Suppressor macrophage treated with lipopolysaccharide for 1 hour (primary cell): ENCODE measurements around the gene TMOD4.
"Not testable (repeated sequence)": the region's sequence is repeated elsewhere in the genome, so short reads cannot be mapped to it uniquely, and the experiment has no call there.

Source experiments
- DNase-seq, 3 donors: peaks; one replicate each; pipeline ENCODE4 v3.0.0-alpha.2; 2020 to 2022

Gene TMOD4

GRCh38 chr1:151175863-151176262, at the start of gene TMOD4:
TSS of gene TMOD4 (minus strand) at chr1:151175981. CDS start at chr1:151174875, 1,106 bp downstream.
- DNase-seq = peak in 2 of 3 donors; percentile 53 to 55

GRCh38 chr1:151222130-151222529, 46.3 kb upstream of the TMOD4 start:
- DNase-seq = no peak

- no peak for DNase-seq
Measured at GRCh38 chr1:151221616-151222015, 45.8 kb upstream of the TMOD4 start.

GRCh38 chr1:151213560-151213959, 37.8 kb upstream of the TMOD4 start:
- DNase-seq = no peak

GRCh38 chr1:151211972-151212705, 36.4 kb upstream of the TMOD4 start:
- no peak for DNase-seq

- DNase-seq = no peak
Measured at GRCh38 chr1:151210830-151211229, 35.0 kb upstream of the TMOD4 start.

GRCh38 chr1:151205381-151205965, 29.7 kb upstream of the TMOD4 start:
- DNase-seq = not testable (repeated sequence)

DNA sequence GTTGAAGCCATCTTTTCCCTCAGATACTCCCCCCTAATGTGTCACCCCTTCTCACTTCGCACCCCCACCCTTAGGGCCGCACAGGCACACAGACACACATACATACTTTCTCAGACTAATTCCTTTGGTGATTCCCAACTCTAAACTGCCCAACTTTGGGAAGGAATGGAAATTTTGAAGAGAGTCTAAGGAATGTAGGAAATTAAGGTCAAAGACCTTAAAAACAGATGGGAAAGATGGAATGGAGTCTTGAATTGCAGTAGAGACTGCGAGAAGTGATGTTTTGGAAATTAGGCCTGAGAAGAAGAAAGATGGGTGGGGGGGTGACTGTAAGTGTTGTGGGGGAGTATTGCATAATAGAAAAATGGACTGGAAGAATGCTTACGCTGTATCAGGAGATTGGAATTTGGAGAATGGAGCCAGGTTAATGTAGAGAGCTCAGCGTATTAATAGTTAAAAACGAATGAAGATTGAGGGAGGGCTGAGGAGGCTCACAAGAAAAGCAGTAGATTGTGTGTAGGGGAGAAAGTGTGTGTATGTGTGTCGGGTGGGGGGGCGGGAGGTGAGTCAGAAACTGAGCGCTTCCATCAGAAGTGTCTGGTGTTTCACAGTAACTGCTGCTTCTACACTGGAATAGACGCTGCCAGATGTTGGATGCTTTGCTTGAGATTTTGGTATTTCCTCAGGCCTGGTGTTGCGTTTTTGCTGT, 24.2 kb upstream of the TMOD4 start:
- DNase-seq = peak; percentile 53 to 64 (median 58)

DNA sequence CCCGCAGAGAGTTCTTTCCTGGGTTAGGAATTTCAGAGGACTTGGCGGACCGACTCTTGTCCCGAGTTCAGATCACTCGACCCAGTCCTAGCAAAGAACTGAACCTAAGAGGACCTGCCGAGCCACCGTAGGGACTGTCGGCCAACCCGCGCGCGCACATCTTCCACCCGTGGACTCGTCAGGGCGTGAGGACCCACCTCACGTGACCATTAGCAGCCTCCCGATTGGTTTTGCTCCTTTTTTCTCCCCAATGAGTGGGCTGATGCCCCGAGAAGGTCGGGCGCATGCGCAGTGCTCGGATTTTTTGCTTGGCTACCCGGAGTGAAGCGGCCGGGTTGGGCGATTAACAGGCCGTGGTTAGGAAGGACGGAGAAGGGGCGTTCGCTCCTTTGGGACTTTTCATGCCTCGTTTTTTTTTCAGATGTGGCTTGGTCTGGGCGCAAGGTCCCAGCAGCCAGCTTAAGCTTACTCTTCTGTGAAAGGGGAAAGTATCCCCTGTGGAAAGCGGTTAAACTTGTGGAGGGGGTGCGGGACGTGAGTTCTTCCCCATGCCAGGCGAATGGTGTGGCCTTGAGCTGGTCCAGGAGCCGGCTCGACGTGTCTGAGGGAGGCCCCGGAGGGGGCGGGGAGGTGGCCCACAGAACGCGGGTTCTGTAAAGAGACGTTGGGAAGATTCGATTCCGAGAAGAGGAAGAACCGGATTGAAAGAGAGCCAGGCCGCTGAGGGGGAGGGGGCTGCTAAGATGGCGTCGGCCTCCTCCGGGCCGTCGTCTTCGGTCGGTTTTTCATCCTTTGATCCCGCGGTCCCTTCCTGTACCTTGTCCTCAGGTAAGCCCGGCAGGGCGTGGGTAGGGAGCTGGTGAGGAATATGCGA, 22.7 kb upstream of the TMOD4 start, which contains the start of gene PIP5K1A:
TSS of gene PIP5K1A (plus strand) at position 299 of the 874 bp plus-strand sequence. CDS start at position 744, 445 bp downstream.
- DNase-seq = peak; percentile 100

DNA sequence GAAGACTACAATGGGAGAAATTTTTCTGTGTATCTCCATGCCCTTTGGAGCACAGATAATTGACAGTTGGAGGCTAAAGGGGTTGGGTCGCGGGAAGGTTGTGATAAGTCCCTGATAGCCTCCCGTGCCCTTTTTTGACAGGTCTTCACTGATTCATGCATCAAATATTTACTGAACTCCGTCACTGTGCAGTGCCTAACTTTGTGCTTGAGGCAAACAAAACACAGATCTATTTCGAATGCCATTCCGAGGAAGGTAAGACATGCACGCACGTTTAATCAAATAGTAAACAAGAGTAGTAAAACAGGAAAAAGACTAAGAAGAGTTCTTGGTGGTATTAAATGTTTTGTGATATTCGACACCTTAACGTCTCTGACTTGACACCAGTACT, 22.1 kb upstream of the TMOD4 start:
- DNase-seq = no peak

- peak; percentile 88 to 94 (median 92) for DNase-seq
Measured at GRCh38 chr1:151196292-151196800, 20.6 kb upstream of the TMOD4 start.

DNA sequence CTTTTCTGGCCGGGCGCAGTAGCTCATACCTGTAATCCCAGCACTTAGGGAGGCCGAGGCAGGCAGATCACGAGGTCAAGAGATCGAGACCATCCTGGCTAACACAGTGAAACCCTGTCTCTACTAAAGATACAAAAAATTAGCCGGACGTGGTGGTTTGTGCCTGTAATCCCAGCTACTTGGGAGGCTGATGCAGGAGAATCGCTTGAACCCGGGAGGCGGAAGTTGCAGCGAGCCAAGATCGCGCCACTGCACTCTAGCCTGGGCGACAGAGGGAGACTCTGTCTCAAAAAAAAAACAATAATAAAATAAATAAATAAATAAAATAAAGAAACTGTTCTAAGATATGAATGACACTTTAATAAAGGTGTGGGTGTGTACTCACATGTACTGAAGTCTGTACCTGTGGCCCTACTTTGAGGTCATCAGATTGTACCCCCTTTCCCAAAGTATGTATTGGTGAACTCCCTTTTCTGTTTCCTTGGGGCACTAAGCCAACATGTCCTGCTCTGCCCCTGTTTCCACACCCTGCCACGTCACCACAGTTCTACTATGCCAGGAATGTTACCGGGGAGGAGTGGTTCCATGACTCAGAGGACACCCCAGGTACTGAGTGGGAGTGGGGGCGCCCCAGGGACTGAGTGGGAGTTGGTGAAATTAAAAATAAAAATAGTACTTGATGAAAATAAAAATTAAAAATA, 19.3 kb upstream of the TMOD4 start:
- peak; percentile 38 to 50 (median 50) for DNase-seq

DNA sequence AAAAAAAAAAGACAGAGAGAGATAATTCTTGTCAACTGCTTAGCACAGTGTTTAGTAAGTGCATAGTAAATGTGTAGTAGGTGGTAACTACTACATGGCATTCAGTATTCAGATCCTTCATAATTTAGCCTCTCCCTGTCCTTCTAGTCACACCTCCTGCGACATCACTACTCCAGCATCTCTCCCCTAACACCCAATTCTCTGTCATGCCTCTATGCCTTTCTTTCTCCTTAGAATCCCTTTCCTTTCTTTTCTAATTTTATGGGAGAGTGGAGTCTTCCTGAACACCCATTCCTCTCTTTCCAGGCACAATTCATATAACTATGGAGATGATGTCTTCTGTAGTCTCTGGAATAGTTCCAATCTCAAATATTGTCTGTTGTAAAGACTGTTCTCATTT, 18.1 kb upstream of the TMOD4 start:
- no peak for DNase-seq

GRCh38 chr1:151193304-151193703, 17.5 kb upstream of the TMOD4 start:
- DNase-seq = no peak

- no peak for DNase-seq
Measured at GRCh38 chr1:151192047-151192446, 16.3 kb upstream of the TMOD4 start.

DNA sequence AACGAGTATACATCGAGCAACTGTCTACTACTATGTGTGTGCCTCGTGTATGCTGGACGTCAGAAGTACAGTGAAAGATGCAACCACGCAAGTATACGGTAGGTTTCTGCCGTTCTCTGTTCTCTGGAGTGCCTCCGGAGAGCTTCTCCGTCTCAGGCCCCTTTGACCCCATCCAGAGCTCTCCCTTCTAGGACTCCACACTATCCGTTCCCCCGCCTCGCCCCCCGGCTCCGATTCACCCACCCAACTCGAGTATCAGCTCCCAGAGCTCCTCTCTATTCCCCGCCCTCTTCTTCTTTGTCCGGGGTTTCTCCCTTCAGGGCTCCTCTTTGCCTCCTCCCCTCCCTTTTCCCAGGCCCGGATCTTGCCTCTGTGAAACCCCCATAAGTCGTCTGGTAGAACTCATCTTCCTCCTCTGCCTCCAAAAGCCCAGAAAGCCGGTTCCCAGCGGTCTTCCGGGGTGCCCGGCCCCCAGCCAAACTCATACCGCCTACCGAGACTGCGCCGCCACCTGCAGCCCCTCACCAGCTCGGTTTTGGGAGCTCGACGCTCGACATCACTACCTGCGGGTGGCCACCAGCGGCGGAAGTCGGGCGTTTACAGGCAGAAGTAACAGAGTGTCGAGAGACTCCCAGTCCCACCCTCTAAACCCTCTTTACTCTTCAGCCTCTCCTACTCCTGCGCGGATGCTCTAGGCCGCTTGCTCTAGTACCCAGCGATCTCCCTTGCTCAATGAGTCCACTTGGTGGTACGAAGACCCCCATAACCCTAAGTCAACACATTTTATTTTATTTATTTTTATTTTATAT, 14.1 kb upstream of the TMOD4 start, which contains the start of gene VPS72:
TSS of gene VPS72 (minus strand) at position 561 of the 809 bp plus-strand sequence. CDS start at position 485, 76 bp downstream.
- DNase-seq = peak; percentile 85 to 88 (median 86)

DNA sequence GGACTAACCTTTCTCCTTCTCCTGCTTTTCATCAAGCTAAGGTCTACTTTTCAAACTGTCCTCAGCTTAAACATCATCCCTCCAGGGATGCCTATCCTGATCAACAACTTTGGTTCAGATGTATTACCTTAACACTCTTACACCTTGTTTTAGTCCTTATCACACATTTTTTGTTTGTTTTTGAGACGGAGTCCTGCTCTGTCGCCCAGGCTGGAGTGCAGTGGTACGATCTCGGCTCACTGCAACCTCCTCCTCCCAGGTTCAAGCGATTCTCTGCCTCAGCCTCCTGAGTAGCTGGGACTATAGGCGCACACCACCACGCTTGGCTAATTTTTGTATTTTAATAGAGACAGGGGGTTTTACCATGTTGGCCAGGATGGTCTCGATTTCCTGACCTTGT, 12.9 kb upstream of the TMOD4 start:
- not testable (repeated sequence) for DNase-seq

DNA sequence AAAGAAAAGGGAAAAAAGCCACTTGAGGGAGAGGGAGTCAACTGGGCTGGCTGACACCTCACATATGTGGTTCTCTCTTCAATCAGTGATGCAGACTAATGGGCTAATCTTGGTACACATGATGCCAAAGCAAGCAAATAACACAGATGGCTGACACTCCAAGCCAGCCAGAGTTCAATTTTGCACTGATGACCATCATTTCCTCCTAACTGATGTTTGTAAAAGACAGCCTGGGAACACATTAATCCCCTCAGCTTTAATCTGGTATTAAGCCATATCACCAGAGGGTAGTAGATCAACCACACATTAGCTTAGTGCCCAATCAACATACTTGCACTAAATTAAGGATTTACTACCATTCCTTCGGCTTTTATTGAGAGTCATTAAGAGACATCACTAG, 11.4 kb upstream of the TMOD4 start:
- DNase-seq = no peak

DNA sequence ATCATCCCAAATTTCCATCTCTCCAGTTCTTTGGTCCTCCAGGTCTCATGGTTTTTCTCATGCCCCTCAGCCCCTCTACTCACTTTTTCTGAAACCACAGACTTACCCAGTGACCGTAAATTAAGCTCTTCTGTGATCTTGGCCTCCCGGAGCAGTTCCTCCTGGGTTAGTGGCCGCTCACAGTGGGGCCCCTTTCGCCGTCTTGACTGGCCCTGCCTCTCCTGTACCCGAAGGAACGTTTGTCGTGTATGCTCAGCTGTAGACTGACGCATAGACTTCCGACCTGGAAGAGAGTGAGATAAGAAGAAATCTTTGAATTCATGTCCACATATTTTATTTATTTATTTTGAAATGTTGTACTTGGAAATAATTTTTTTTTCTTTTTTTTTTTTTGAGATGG, 8.4 kb upstream of the TMOD4 start:
- DNase-seq = no peak

DNA sequence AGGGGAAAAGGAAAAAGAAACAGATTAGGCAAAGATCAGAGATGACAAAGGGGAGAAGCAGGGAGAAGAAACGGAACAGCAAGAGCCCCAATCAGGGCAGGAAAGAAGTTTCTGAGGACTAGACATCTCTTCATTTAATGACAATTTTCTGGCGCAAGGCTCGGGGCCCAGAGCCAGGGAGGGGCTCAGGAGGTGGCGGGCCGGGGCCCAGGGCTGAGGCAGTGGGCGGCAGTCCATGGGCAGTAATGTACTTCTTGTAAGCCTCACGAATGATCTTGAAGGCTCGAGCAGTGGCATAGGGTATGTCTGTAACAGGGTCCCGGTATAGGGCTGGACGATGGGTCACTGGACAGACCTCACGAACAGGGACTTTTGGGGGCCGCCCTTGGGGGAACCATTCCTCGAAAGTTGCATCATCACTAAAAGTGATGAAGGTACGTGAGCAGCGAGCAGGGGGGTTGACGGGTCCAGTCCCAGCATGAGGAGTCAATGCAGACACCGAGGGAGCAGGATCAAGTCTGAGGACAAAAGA, 799 bp upstream of the TMOD4 start:
- DNase-seq = no peak
